H1 (cell line): ENCODE results near the gene AMER2. TPM values are rescaled to one million over a fixed set of nuclear protein-coding genes. Genes with fewer than 3 reads are reported as not detected.

Experiments used
- CTCF ChIA-PET: fragments of 300-600 bp; sonication (Branson Sonifier 250); formaldehyde crosslinking; loops from one replicate; lab custom pipeline; 2021; ENCODE audit not compliant: partially characterized antibody; lab: Charles Lee
- POLR2A ChIA-PET: fragments of 300-600 bp; sonication (Branson Sonifier 250); formaldehyde crosslinking; loops from one replicate; lab custom pipeline; 2021; ENCODE audit warnings: inconsistent platforms; ENCODE audit not compliant: partially characterized antibody; lab: Charles Lee
- DNase-seq, 2 experiments: peaks; one replicate each; pipeline versions ENCODE4 v3.0.0 to v3.0.0-alpha.2; 2010 to 2022; ENCODE audit warnings: low spot score in 2 of 2, low read depth in 1 of 2, mixed read lengths in 1 of 2
- FAIRE-seq: peaks from 2 replicates; lab custom pipeline; 2011; peaks lifted over from hg19 to GRCh38; lab: Jason Lieb, UNC
- H2AFZ ChIP-seq: 2 replicates; pipeline ENCODE4 v1.8.1; 2012; ENCODE audit warnings: low read length, inconsistent platforms
- H2AK5ac ChIP-seq: 2 replicates; pipeline ENCODE4 v1.6.1; 2013; ENCODE audit warnings: low read depth, low read length
- H2BK120ac ChIP-seq: replicated peaks from 2 replicates; pipeline ENCODE3; 2013; ENCODE audit warnings: low read depth, low read length, inconsistent platforms
- H2BK12ac ChIP-seq: 2 replicates; pipeline ENCODE4 v1.6.1; 2013; ENCODE audit warnings: low read depth, low read length
- H2BK15ac ChIP-seq: 2 replicates; pipeline ENCODE4 v1.6.1; 2013; ENCODE audit warnings: low read length
- H2BK20ac ChIP-seq: 2 replicates; pipeline ENCODE4 v1.6.1; 2013; ENCODE audit warnings: low read length
- H2BK5ac ChIP-seq: 2 replicates; pipeline ENCODE4 v1.6.1; 2013; ENCODE audit warnings: low read depth, low read length
- H3K14ac ChIP-seq: 2 replicates; pipeline ENCODE4 v1.6.1; 2013; ENCODE audit warnings: inconsistent platforms; ENCODE audit not compliant: insufficient read length
- H3K18ac ChIP-seq: 2 replicates; pipeline ENCODE4 v1.6.1; 2013; ENCODE audit warnings: low read length; ENCODE audit errors: extremely low read depth
- H3K23ac ChIP-seq: 2 replicates; pipeline ENCODE4 v1.6.1; 2013; ENCODE audit warnings: inconsistent platforms; ENCODE audit not compliant: insufficient read length
- H3K23me2 ChIP-seq: 2 replicates; pipeline ENCODE4 v1.6.1; 2013; ENCODE audit warnings: low read depth, low read length
- H3K27ac ChIP-seq: 2 replicates; pipeline ENCODE4 v1.6.1; 2011; ENCODE audit warnings: low read depth, low read length, inconsistent platforms
- H3K27me3 ChIP-seq, 4 experiments: replicated peaks in 1 of 4; 1 replicate in 1 of 4; 2 replicates in 3 of 4; pipeline versions ENCODE4 v1.6.1 to v1.8.1; 2011 to 2013; ENCODE audit warnings: low read length in 3 of 4, mild to moderate bottlenecking in 3 of 4, inconsistent platforms in 2 of 4, mixed read lengths in 2 of 4, moderate library complexity in 1 of 4; ENCODE audit not compliant: control insufficient read depth in 3 of 4, insufficient read depth in 3 of 4; ENCODE audit errors: extremely low read depth in 1 of 4
- H3K36me3 ChIP-seq, 4 experiments: 2 replicates each; pipeline versions ENCODE4 v1.6.1 to v1.8.1; 2011 to 2013; ENCODE audit warnings: mild to moderate bottlenecking in 4 of 4, low read length in 3 of 4, moderate library complexity in 2 of 4, control low read depth in 1 of 4, inconsistent platforms in 1 of 4; ENCODE audit not compliant: insufficient read depth in 4 of 4, control insufficient read depth in 2 of 4
- H3K4ac ChIP-seq: replicated peaks from 2 replicates; pipeline ENCODE3; 2013; ENCODE audit warnings: low read length, low read depth, mixed read lengths, inconsistent platforms; ENCODE audit not compliant: insufficient read length
- H3K4me1 ChIP-seq, 4 experiments: replicated peaks in 1 of 4; 1 replicate in 1 of 4; 2 replicates in 3 of 4; pipeline versions ENCODE4 v1.6.1 to v1.8.1; 2011 to 2013; ENCODE audit warnings: low read length in 3 of 4, inconsistent platforms in 2 of 4, mixed read lengths in 1 of 4; ENCODE audit not compliant: insufficient read depth in 4 of 4, control insufficient read depth in 3 of 4
- H3K4me2 ChIP-seq, 2 experiments: 2 replicates each; pipeline versions ENCODE4 v1.6.1 to v1.8.1; 2011 to 2013; ENCODE audit warnings: low read depth in 2 of 2, low read length in 2 of 2, control low read depth in 1 of 2, inconsistent platforms in 1 of 2, mild to moderate bottlenecking in 1 of 2; ENCODE audit not compliant: insufficient read depth in 1 of 2
- H3K4me3 ChIP-seq, 4 experiments: fragments of 200-600, 300-600 bp in 1 of 4; sonication (generic), shearing (Covaris generic), sonication (Bioruptor Twin) in 1 of 4; 2 replicates each; pipeline versions ENCODE4 v1.5.1 to v1.8.1; 2011 to 2016; ENCODE audit warnings: low read length in 4 of 4, low read depth in 3 of 4, control low read depth in 2 of 4, inconsistent platforms in 2 of 4, mild to moderate bottlenecking in 2 of 4, mixed read lengths in 1 of 4, moderate library complexity in 1 of 4; ENCODE audit not compliant: insufficient read depth in 2 of 4; ENCODE audit errors: extremely low read depth in 1 of 4
- H3K56ac ChIP-seq: replicated peaks from 2 replicates; pipeline ENCODE3; 2013; ENCODE audit warnings: low read depth, mild to moderate bottlenecking, mixed read lengths, low read length, inconsistent platforms; ENCODE audit not compliant: insufficient read length
- H3K79me1 ChIP-seq: 2 replicates; pipeline ENCODE4 v1.6.1; 2013; ENCODE audit warnings: low read depth, low read length, control low read depth
- H3K79me2 ChIP-seq, 2 experiments: 2 replicates each; pipeline versions ENCODE4 v1.6.1 to v1.8.1; 2012 to 2013; ENCODE audit warnings: low read length in 2 of 2, mild to moderate bottlenecking in 2 of 2, inconsistent platforms in 1 of 2; ENCODE audit not compliant: insufficient read depth in 2 of 2, control insufficient read depth in 1 of 2
- H3K9ac ChIP-seq, 4 experiments: replicated peaks in 1 of 4; 1 replicate in 1 of 4; 2 replicates in 3 of 4; pipeline versions ENCODE4 v1.6.1 to v1.8.1; 2011 to 2013; ENCODE audit warnings: low read depth in 3 of 4, low read length in 3 of 4, control low read depth in 2 of 4, mild to moderate bottlenecking in 2 of 4, moderate library complexity in 2 of 4, inconsistent platforms in 1 of 4; ENCODE audit errors: extremely low read depth in 1 of 4
- H3K9me3 ChIP-seq, 2 experiments: 2 replicates each; pipeline versions ENCODE4 v1.6.1 to v1.8.1; 2012 to 2013; ENCODE audit warnings: mild to moderate bottlenecking in 2 of 2, moderate library complexity in 2 of 2, control low read depth in 1 of 2, inconsistent platforms in 1 of 2, low read depth in 1 of 2, low read length in 1 of 2, mixed read lengths in 1 of 2; ENCODE audit not compliant: insufficient read depth in 2 of 2
- H4K20me1 ChIP-seq, 2 experiments: replicated peaks in 1 of 2; 2 replicates each; pipeline versions ENCODE3 to v1.8.1; 2011 to 2013; ENCODE audit warnings: inconsistent platforms in 2 of 2, low read length in 2 of 2, mild to moderate bottlenecking in 1 of 2; ENCODE audit not compliant: insufficient read depth in 2 of 2, control insufficient read depth in 1 of 2
- H4K5ac ChIP-seq: 2 replicates; pipeline ENCODE4 v1.6.1; 2013; ENCODE audit warnings: low read length, low read depth, mixed read lengths, inconsistent platforms; ENCODE audit not compliant: insufficient read length
- H4K8ac ChIP-seq: 2 replicates; pipeline ENCODE4 v1.8.0; 2013; ENCODE audit warnings: mild to moderate bottlenecking, moderate library complexity, low read length, inconsistent platforms; ENCODE audit not compliant: insufficient read depth; ENCODE audit errors: extremely low read depth
- H4K91ac ChIP-seq: replicated peaks from 2 replicates; pipeline ENCODE3; 2013; ENCODE audit warnings: low read length, mixed read lengths, inconsistent platforms; ENCODE audit not compliant: insufficient read length
- KDM4A ChIP-seq: IDR thresholded peaks from one replicate; pipeline ENCODE4 v1.7.1; 2012; ENCODE audit warnings: low read depth, mild to moderate bottlenecking, moderate library complexity, low read length, inconsistent platforms; ENCODE audit not compliant: severe bottlenecking
- RBBP5 ChIP-seq: IDR thresholded peaks from 2 replicates; pipeline ENCODE4 v1.7.1; 2012; ENCODE audit warnings: low read depth, mild to moderate bottlenecking, inconsistent platforms, low read length, moderate library complexity, borderline replicate concordance
- WGBS, 2 experiments: shearing (Covaris generic) in 1 of 2; methylation state at CpG; one replicate each; pipeline versions ENCODE4 v1.1.6 to v1.1.7; 2013 to 2015; ENCODE audit warnings: low lambda C conversion rate in 2 of 2, mixed read lengths in 2 of 2, inconsistent platforms in 1 of 2, low coverage in 1 of 2, missing lambda C conversion rate in 1 of 2; ENCODE audit not compliant: insufficient replicate concordance in 2 of 2, insufficient coverage in 1 of 2, insufficient read length in 1 of 2; ENCODE audit errors: extremely low coverage in 1 of 2, missing lambda C conversion rate in 1 of 2; 5-methylcytosine and 5-hydroxymethylcytosine counted together
- polyA plus RNA-seq, 7 experiments: library from polyadenylated mRNA; depleted of rRNA in 3 of 7; stranded (reverse) in 5 of 7; unstranded in 2 of 7; fragments of >200 nt in 5 of 7; fragments of 200-250 nt in 2 of 7; gene quantifications; 1 replicate in 5 of 7; 2 replicates in 1 of 7; 4 replicates in 1 of 7; pipeline versions ENCODE4 v1.2.1 to v1.2.3, GENCODE V29; 2011 to 2013; ENCODE audit warnings: missing spikeins in 2 of 7, mixed read lengths in 2 of 7
- total RNA-seq: library from RNA; stranded (reverse); fragmentation: NEBNext Ultra II Directional; extraction: Animal tissue kit (Norgen Biotek cat#: 25700); gene quantifications from 2 replicates; pipeline ENCODE4 v1.2.1, GENCODE V29; 2021

AMER2 gene
- total and polyA plus RNA-seq, 2 of the 8 experiments (the other 6 are each of a cell fraction or from before 2014, with no cell fraction given), result 0.14 to 0.50 TPM

- H3K79me1 ChIP-seq, result no peaks in the 10 kb centered on the region
- H3K14ac ChIP-seq, result no peak overlapping the region
- H3K9ac ChIP-seq, result no peak overlapping the region
- peak overlapping the region; percentile 62 to 86 for H3K4me2 ChIP-seq
- peaks cover 0 to 3% of the 10 kb centered on the region in 2 experiments for H4K20me1 ChIP-seq
- no peak overlapping the region for H3K4ac ChIP-seq
- ChIA-PET POLR2A (interaction anchor here (0.7 kb wide), 1 partner anchor 19 kb away, joined by 5 read pairs; no protein-coding TSS in a partner anchor), CTCF (interaction anchor here (1.1 to 1.5 kb wide), 3 partner anchors 9 to 85 kb away, joined by 3 to 4 read pairs (median 4); no protein-coding TSS in a partner anchor)
- H2AK5ac ChIP-seq, result no peak overlapping the region
- H4K8ac ChIP-seq, result no peak overlapping the region
- no peak overlapping the region for H3K27ac ChIP-seq
- H2BK15ac ChIP-seq, result no peak overlapping the region
- no peak overlapping the region for H2AFZ ChIP-seq
- peaks cover 2 to 12% (median 7%) of the 10 kb centered on the region in 4 experiments; a peak in 6 of 7 replicates for H3K4me1 ChIP-seq
- no peak overlapping the region for H3K56ac ChIP-seq
- 3% methylated on average over 20 of the region's 36 CpGs; no CpG with 5 or more reads in 1 of the 2 experiments for WGBS, 2 experiments
- peak overlapping the region; percentile 39 to 68 (median 51) for H3K4me3 ChIP-seq
- no peak overlapping the region for H3K18ac ChIP-seq
- H3K27me3 ChIP-seq, result peaks cover 23 to 44% (median 39%) of the 10 kb centered on the region in 4 experiments
- no peak overlapping the region for H4K91ac ChIP-seq
- H3K9me3 ChIP-seq, result peaks cover 0 to 8% of the 10 kb centered on the region in 2 experiments; a peak in 1 of 4 replicates
- no peak overlapping the region for H2BK12ac ChIP-seq
- no peak overlapping the region for H4K5ac ChIP-seq
- H3K23ac ChIP-seq, result no peak overlapping the region
- peaks cover 11% of the 10 kb centered on the region; the same call in 1 of the 2 replicates for H3K23me2 ChIP-seq
- H2BK5ac ChIP-seq, result no peak overlapping the region
- FAIRE-seq, result no peak
- no peaks in the 10 kb centered on the region for H3K79me2 ChIP-seq
- H2BK120ac ChIP-seq, result no peak overlapping the region
- H2BK20ac ChIP-seq, result no peak overlapping the region
- TF ChIP-seq KDM4A, result peak; percentile 1
- no peak for TF ChIP-seq RBBP5
- H3K36me3 ChIP-seq, result no peaks in the 10 kb centered on the region; a peak in 1 of 8 replicates
- no peak for DNase-seq
Observed at GRCh38 chr13:25171170-25171516, 945 bp downstream of the AMER2 start.
